ENCODE measurements around the gene GPR143.

The GPR143 gene

DNA sequence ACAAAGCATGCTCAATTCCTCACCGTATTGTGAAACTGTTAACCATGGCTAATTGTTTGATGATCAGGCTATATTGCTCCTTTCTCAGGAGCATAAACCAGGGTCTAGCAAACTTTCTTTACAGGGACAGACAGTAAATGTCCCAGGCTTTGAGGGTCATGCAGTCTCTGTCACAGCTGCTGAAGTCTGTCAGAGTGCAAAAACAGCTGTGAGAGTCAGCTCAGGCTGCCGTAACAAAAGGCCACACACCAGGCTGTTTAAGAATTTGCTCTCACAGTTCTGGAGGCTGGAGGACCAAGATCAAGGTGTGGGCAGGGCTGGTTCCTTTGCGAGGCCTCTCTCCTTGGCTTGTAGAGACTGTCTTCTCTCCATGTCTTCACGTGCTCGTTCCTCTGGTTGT is 75.6 kb downstream of the GPR143 start:
- in situ Hi-C loops (cut with HindIII; ENCODE audit: low sequenced_read_pairs): no loop called here
- TF ChIP-seq, protein P1, sequence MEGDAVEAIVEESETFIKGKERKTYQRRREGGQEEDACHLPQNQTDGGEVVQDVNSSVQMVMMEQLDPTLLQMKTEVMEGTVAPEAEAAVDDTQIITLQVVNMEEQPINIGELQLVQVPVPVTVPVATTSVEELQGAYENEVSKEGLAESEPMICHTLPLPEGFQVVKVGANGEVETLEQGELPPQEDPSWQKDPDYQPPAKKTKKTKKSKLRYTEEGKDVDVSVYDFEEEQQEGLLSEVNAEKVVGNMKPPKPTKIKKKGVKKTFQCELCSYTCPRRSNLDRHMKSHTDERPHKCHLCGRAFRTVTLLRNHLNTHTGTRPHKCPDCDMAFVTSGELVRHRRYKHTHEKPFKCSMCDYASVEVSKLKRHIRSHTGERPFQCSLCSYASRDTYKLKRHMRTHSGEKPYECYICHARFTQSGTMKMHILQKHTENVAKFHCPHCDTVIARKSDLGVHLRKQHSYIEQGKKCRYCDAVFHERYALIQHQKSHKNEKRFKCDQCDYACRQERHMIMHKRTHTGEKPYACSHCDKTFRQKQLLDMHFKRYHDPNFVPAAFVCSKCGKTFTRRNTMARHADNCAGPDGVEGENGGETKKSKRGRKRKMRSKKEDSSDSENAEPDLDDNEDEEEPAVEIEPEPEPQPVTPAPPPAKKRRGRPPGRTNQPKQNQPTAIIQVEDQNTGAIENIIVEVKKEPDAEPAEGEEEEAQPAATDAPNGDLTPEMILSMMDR (IDR thresholded peaks at IDR 0.05; ENCODE audit: low read depth, low read length): no peak
- DNase-seq (ENCODE audit: low read depth, low spot score): no peak
- H3K4me3 ChIP-seq (ENCODE audit: low read depth, low read length): no peak overlapping the region

GRCh38 chrX:9688833-9689232 is 76.8 kb downstream of the GPR143 start:
- no peak overlapping the region for H3K4me3 ChIP-seq (ENCODE audit: low read depth, low read length)
- TF ChIP-seq, protein P1 (IDR thresholded peaks at IDR 0.05; ENCODE audit: low read depth, low read length): no peak
- in situ Hi-C loops (cut with HindIII; ENCODE audit: low sequenced_read_pairs): no loop called here

DNA sequence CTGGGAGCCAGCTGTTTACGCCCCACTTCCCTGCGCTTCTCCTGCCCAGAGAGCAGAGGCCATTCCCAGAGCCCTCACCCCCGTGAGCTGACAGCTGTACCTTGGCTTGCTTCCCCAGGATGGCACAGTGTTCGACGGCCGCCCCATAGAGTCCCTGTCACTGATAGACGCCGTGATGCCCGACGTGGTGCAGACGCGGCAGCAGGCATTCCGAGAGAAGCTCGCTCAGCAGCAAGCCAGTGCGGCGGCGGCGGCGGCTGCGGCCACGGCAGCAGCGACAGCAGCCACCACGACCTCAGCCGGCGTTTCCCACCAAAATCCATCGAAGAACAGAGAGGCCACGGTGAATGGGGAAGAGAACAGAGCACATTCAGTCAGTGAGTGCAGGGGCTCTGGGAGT is 77.7 kb downstream of the GPR143 start:
- no peak overlapping the region for H3K4me3 ChIP-seq (ENCODE audit: low read depth, low read length)
- TF ChIP-seq, protein P1 (IDR thresholded peaks at IDR 0.05; ENCODE audit: low read depth, low read length): no peak
- DNase-seq (ENCODE audit: low read depth, low spot score): no peak
- in situ Hi-C loops (cut with HindIII; ENCODE audit: low sequenced_read_pairs): no loop called here

More at GRCh38 chrX:9688833-9689232, 76.8 kb downstream of the GPR143 start:
- DNase-seq (ENCODE audit: low read depth, low spot score): no peak

DNA sequence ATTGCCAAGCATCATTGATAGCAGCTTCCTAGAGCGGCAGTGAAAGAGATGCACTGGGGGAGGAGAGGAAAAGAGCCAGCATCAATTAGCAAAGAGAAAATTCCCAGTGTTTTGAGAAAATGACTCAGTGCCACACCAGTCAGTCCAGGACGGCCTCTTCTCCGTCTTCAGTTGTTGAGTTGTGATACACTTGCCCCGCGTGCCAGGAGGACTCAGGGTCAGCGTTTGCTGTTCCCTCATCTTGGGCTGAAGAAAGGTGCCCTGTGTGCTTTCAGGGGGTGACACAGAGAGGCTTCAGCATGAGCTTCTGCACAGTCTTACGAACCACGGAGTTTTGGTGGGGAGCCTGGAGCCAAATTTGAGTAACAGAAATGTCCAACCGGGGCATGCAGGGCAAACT is 82.3 kb downstream of the GPR143 start:
- no peak for DNase-seq (ENCODE audit: low read depth, low spot score)
- TF ChIP-seq, protein P1 (IDR thresholded peaks at IDR 0.05; ENCODE audit: low read depth, low read length): no peak
- in situ Hi-C loops (cut with HindIII; ENCODE audit: low sequenced_read_pairs): no loop called here
- no peak overlapping the region for H3K4me3 ChIP-seq (ENCODE audit: low read depth, low read length)

DNA sequence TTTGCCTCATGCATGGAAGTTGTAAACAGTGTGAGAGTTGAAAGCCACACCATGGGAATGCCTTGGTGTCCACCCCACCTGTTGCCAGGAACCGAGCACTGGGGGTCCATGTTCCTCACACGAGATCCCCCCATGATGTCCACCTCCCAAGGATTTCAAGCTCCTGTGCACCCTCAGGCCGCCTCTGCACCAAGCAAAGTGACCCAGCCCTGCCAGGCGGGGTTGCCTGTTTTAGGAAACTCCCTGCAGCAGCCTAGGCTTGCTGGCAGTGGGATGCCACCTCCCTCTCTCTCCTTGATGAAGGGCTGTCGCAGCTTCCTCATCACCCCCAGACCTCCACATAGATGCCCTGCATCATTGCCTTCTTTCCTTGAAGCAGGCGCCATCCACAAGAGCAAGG is 82.8 kb downstream of the GPR143 start:
- TF ChIP-seq, protein P1 (IDR thresholded peaks at IDR 0.05; ENCODE audit: low read depth, low read length): no peak
- DNase-seq (ENCODE audit: low read depth, low spot score): no peak
- H3K4me3 ChIP-seq (ENCODE audit: low read depth, low read length): no peak overlapping the region
- in situ Hi-C loops (cut with HindIII; ENCODE audit: low sequenced_read_pairs): no loop called here

GRCh38 chrX:9682456-9682855 is 83.2 kb downstream of the GPR143 start:
- in situ Hi-C loops (cut with HindIII; ENCODE audit: low sequenced_read_pairs): no loop called here
- TF ChIP-seq, protein P1 (IDR thresholded peaks at IDR 0.05; ENCODE audit: low read depth, low read length): peak; percentile 18

DNA sequence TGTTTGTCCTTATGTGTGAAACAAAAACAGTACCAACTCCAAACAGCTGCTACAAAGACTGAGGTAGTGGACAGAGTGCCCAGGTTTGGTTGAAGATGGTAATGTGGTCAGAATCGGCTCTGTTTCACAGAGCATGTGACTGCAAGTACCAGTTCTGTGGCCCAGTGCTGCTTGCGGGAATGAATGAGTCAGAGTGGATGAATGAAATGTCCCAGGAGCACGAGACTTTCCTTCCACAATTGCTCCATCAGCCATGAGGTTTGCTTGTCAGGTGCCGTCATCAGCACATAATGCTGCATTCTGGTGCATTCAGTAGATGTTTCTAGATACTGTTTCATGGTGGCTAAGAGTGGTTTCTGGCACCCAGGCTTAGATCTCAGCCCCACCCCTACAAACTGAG is 84.2 kb downstream of the GPR143 start:
- peak; percentile 48 for DNase-seq (ENCODE audit: low read depth, low spot score)
- in situ Hi-C loops (cut with HindIII; ENCODE audit: low sequenced_read_pairs): no loop called here
- TF ChIP-seq, protein P1 (IDR thresholded peaks at IDR 0.05; ENCODE audit: low read depth, low read length): no peak
- H3K4me3 ChIP-seq (ENCODE audit: low read depth, low read length): no peak overlapping the region

More at GRCh38 chrX:9682456-9682855, 83.2 kb downstream of the GPR143 start:
- H3K4me3 ChIP-seq (ENCODE audit: low read depth, low read length): no peak overlapping the region
- peak; percentile 24 for DNase-seq (ENCODE audit: low read depth, low spot score)

All from astrocyte of the spinal cord (primary cell).